WTC11 (cell line): Measurements from ENCODE around the gene EDAR. TPM values are rescaled to one million over a fixed set of nuclear protein-coding genes. Genes with fewer than 3 reads are reported as not detected.

Source experiments
- ATAC-seq: fragments of 200-7000 bp; cut with Tn5 transposase; 2 replicates; pipeline ENCODE4 v1.10.0; 2021; ENCODE audit warnings: mild to moderate bottlenecking, moderate library complexity
- CTCF ChIA-PET: fragments of 300-600 bp; sonication (Branson Sonifier 250); formaldehyde crosslinking; loops from one replicate; lab custom pipeline; 2021; ENCODE audit warnings: antibody characterized with exemption; lab: Charles Lee
- POLR2A ChIA-PET: fragments of 350-600 bp; sonication (Branson Sonifier 250); formaldehyde crosslinking; loops from one replicate; lab custom pipeline; 2021; ENCODE audit warnings: antibody characterized with exemption; lab: Charles Lee
- DNase-seq: peaks from one replicate; pipeline ENCODE4 v3.0.0; 2021; ENCODE audit warnings: low spot score
- H3K27ac Mint-ChIP-seq: 2 replicates; pipeline ENCODE4 v1.8.0; 2021; ENCODE audit warnings: mixed read lengths
- H3K27me3 Mint-ChIP-seq: 2 replicates; pipeline ENCODE4 v1.8.0; 2021; ENCODE audit warnings: low read depth, mild to moderate bottlenecking, moderate library complexity, mixed read lengths
- H3K36me3 Mint-ChIP-seq: 2 replicates; pipeline ENCODE4 v1.8.0; 2021; ENCODE audit warnings: mixed read lengths
- H3K4me1 Mint-ChIP-seq: 2 replicates; pipeline ENCODE4 v1.8.0; 2022; ENCODE audit warnings: mixed read lengths
- H3K4me3 Mint-ChIP-seq: 2 replicates; pipeline ENCODE4 v1.8.0; 2021; ENCODE audit warnings: mild to moderate bottlenecking, moderate library complexity, mixed read lengths
- H3K9me3 Mint-ChIP-seq: 2 replicates; pipeline ENCODE4 v1.8.0; 2021; ENCODE audit warnings: mixed read lengths
- AFF4 ChIP-seq: sonication (generic); formaldehyde crosslinking; IDR thresholded peaks from 2 replicates; pipeline ENCODE4 v1.8.1; 2023; ENCODE audit warnings: mild to moderate bottlenecking, missing genetic modification reagents, borderline replicate concordance
- ATF1 ChIP-seq: sonication (generic); formaldehyde crosslinking; IDR thresholded peaks from 2 replicates; pipeline ENCODE4 v1.8.1; 2023; ENCODE audit warnings: mild to moderate bottlenecking, moderate library complexity, missing genetic modification reagents
- ATF3 ChIP-seq: sonication (generic); formaldehyde crosslinking; conservative IDR thresholded peaks from 2 replicates; pipeline ENCODE4 v1.8.1; 2022; ENCODE audit warnings: mild to moderate bottlenecking, missing genetic modification reagents
- CREB1 ChIP-seq: sonication (generic); formaldehyde crosslinking; IDR thresholded peaks from 2 replicates; pipeline ENCODE4 v1.8.0; 2023; ENCODE audit warnings: mild to moderate bottlenecking, missing genetic modification reagents
- CREM ChIP-seq: sonication (generic); formaldehyde crosslinking; IDR thresholded peaks from 2 replicates; pipeline ENCODE4 v1.8.1; 2022; ENCODE audit warnings: mild to moderate bottlenecking, missing genetic modification reagents, moderate library complexity
- E2F1 ChIP-seq: sonication (generic); formaldehyde crosslinking; IDR thresholded peaks from 2 replicates; pipeline ENCODE4 v1.8.0; 2022; ENCODE audit warnings: mild to moderate bottlenecking, missing genetic modification reagents
- E2F4 ChIP-seq: sonication (generic); formaldehyde crosslinking; IDR thresholded peaks from 2 replicates; pipeline ENCODE4 v1.8.1; 2022; ENCODE audit warnings: low read depth, mild to moderate bottlenecking, moderate library complexity, missing genetic modification reagents, borderline replicate concordance
- ELF4 ChIP-seq: sonication (generic); formaldehyde crosslinking; IDR thresholded peaks from 2 replicates; pipeline ENCODE4 v1.8.1; 2022; ENCODE audit warnings: low read depth, mild to moderate bottlenecking, moderate library complexity, missing genetic modification reagents
- ESRRA ChIP-seq: sonication (generic); formaldehyde crosslinking; IDR thresholded peaks from 2 replicates; pipeline ENCODE4 v1.8.1; 2022; ENCODE audit warnings: mild to moderate bottlenecking, missing genetic modification reagents, borderline replicate concordance
- FOXJ3 ChIP-seq: sonication (generic); formaldehyde crosslinking; IDR thresholded peaks from 2 replicates; pipeline ENCODE4 v1.9.0; 2021; ENCODE audit warnings: missing genetic modification reagents, mild to moderate bottlenecking, borderline replicate concordance
- FOXP1 ChIP-seq: sonication (generic); formaldehyde crosslinking; IDR thresholded peaks from 2 replicates; pipeline ENCODE4 v1.8.0; 2022; ENCODE audit warnings: missing genetic modification reagents, mild to moderate bottlenecking, moderate library complexity, borderline replicate concordance
- RELA ChIP-seq: sonication (generic); formaldehyde crosslinking; IDR thresholded peaks from 2 replicates; pipeline ENCODE4 v1.8.1; 2022; ENCODE audit warnings: missing genetic modification reagents, mild to moderate bottlenecking, borderline replicate concordance
- ZNF416 ChIP-seq: fragments of 250-450 bp; sonication (Bioruptor Pico); IDR thresholded peaks from 2 replicates; pipeline ENCODE4 v1.9.0; 2021; ENCODE audit warnings: mild to moderate bottlenecking, inconsistent platforms
- ZNF425 ChIP-seq: fragments of 250-450 bp; sonication (Bioruptor Pico); conservative IDR thresholded peaks from 2 replicates; pipeline ENCODE4 v1.9.0; 2021; ENCODE audit warnings: mild to moderate bottlenecking
- ZNF671 ChIP-seq: fragments of 250-450 bp; sonication (Bioruptor Pico); IDR thresholded peaks from 2 replicates; pipeline ENCODE4 v1.8.0; 2021; ENCODE audit warnings: mild to moderate bottlenecking
- total RNA-seq: library from RNA; stranded (reverse); gene quantifications from 3 replicates; pipeline ENCODE4 v1.2.3, GENCODE V29; 2021
- TF ChIP-seq, protein P1 (sequence below): sonication (generic); formaldehyde crosslinking; IDR thresholded peaks from 2 replicates; pipeline ENCODE4 v1.8.0; 2022; ENCODE audit warnings: mild to moderate bottlenecking, missing genetic modification reagents
- TF ChIP-seq, protein P2 (sequence below): fragments of 250-450 bp; sonication (Bioruptor Pico); IDR thresholded peaks from 2 replicates; pipeline ENCODE4 v1.8.0; 2021; ENCODE audit warnings: mild to moderate bottlenecking
- TF ChIP-seq, protein P3 (sequence below): sonication (generic); formaldehyde crosslinking; IDR thresholded peaks from 2 replicates; pipeline ENCODE4 v1.8.1; 2023; ENCODE audit warnings: mild to moderate bottlenecking, missing genetic modification reagents, moderate library complexity
- TF ChIP-seq, protein P4 (sequence below): sonication (generic); formaldehyde crosslinking; IDR thresholded peaks from 2 replicates; pipeline ENCODE4 v1.8.1; 2022; ENCODE audit warnings: mild to moderate bottlenecking, moderate library complexity, missing genetic modification reagents

EDAR gene
- total RNA-seq, 1 experiment from 2014 or later: not detected

DNA sequence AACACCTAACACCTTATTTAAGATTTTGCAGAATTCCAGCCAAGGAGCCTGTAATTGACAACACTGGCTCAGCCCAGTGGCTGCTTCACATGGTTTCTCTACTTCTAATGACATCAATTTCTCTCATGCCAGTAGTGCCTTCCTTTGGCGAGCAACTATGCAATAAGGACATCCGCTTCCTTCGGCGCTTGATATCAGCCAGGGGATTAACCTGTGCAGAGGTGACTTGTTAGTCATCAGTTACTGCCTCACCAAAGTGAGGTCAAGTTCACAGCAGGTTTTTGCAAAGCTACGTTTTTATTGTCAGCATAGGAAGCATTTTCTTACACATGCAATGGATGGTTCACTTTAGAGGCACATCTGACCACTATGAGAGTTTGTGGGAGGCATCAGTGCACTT is 24.0 kb upstream of the EDAR start:
- no peak for TF ChIP-seq ZNF671 (CRISPR knock-in tag)
- TF ChIP-seq CREB1 (CRISPR knock-in tag): no peak
- TF ChIP-seq, protein P1, sequence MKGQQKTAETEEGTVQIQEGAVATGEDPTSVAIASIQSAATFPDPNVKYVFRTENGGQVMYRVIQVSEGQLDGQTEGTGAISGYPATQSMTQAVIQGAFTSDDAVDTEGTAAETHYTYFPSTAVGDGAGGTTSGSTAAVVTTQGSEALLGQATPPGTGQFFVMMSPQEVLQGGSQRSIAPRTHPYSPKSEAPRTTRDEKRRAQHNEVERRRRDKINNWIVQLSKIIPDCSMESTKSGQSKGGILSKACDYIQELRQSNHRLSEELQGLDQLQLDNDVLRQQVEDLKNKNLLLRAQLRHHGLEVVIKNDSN (CRISPR knock-in tag): no peak
- TF ChIP-seq ESRRA (CRISPR knock-in tag): no peak
- no peak for TF ChIP-seq ZNF416
- TF ChIP-seq, protein P2, sequence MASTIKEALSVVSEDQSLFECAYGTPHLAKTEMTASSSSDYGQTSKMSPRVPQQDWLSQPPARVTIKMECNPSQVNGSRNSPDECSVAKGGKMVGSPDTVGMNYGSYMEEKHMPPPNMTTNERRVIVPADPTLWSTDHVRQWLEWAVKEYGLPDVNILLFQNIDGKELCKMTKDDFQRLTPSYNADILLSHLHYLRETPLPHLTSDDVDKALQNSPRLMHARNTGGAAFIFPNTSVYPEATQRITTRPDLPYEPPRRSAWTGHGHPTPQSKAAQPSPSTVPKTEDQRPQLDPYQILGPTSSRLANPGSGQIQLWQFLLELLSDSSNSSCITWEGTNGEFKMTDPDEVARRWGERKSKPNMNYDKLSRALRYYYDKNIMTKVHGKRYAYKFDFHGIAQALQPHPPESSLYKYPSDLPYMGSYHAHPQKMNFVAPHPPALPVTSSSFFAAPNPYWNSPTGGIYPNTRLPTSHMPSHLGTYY (CRISPR knock-in tag): no peak
- TF ChIP-seq, protein P3, sequence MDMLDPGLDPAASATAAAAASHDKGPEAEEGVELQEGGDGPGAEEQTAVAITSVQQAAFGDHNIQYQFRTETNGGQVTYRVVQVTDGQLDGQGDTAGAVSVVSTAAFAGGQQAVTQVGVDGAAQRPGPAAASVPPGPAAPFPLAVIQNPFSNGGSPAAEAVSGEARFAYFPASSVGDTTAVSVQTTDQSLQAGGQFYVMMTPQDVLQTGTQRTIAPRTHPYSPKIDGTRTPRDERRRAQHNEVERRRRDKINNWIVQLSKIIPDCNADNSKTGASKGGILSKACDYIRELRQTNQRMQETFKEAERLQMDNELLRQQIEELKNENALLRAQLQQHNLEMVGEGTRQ: no peak
- TF ChIP-seq FOXP1 (CRISPR knock-in tag): no peak
- no peak for TF ChIP-seq ZNF425 (CRISPR knock-in tag)
- TF ChIP-seq, all 79 proteins: peak for 0
- DNase-seq (no peak), ATAC-seq (no peak)
- Mint-ChIP-seq H3K27me3 (no peaks in the 10 kb centered on the region), H3K27ac (no peak overlapping the region), H3K4me1 (peaks cover 5% of the 10 kb centered on the region; the same call in 1 of the 2 replicates), H3K9me3 (no peaks in the 10 kb centered on the region), H3K4me3 (no peak overlapping the region), H3K36me3 (no peaks in the 10 kb centered on the region)
- CTCF ChIA-PET: interaction anchor here (4.0 kb wide), 1 partner anchor 12 kb away, joined by 18 read pairs; no protein-coding TSS in a partner anchor
- POLR2A ChIA-PET: no interaction called here

- DNase-seq (no peak), ATAC-seq (no peak)
- ChIA-PET CTCF (interaction anchor here (0.7 to 4.0 kb wide), 2 partner anchors 9 to 11 kb away, joined by 3 to 18 read pairs; no protein-coding TSS in a partner anchor), POLR2A (no interaction called here)
- H3K27ac Mint-ChIP-seq: no peak overlapping the region
- H3K4me1 Mint-ChIP-seq: peaks cover 5% of the 10 kb centered on the region; the same call in 1 of the 2 replicates
- H3K36me3 Mint-ChIP-seq: no peaks in the 10 kb centered on the region
- H3K9me3 Mint-ChIP-seq: no peaks in the 10 kb centered on the region
- H3K27me3 Mint-ChIP-seq: no peaks in the 10 kb centered on the region
- H3K4me3 Mint-ChIP-seq: no peak overlapping the region
- TF ChIP-seq ATF3 (CRISPR knock-in tag) (no peak), CREM (no peak), RELA (no peak), E2F1 (CRISPR knock-in tag) (no peak), AFF4 (no peak), ATF1 (CRISPR knock-in tag) (no peak), E2F4 (no peak), ELF4 (CRISPR knock-in tag) (no peak), FOXJ3 (CRISPR knock-in tag) (no peak)
- TF ChIP-seq, protein P4, sequence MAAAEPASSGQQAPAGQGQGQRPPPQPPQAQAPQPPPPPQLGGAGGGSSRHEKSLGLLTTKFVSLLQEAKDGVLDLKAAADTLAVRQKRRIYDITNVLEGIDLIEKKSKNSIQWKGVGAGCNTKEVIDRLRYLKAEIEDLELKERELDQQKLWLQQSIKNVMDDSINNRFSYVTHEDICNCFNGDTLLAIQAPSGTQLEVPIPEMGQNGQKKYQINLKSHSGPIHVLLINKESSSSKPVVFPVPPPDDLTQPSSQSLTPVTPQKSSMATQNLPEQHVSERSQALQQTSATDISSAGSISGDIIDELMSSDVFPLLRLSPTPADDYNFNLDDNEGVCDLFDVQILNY: no peak
- TF ChIP-seq, protein P2 (CRISPR knock-in tag): no peak
Measured at GRCh38 chr2:109009920-109010610, 21.0 kb upstream of the EDAR start.
